IMR-90 (cell line): Measurements from ENCODE around the gene GCK. TPM values are rescaled to one million over a fixed set of nuclear protein-coding genes. Genes with fewer than 3 reads are reported as not detected.

ENCODE experiments used
- ATAC-seq: fragments of 200-7000 bp; cut with Tn5 transposase; 2 replicates; pipeline ENCODE4 v1.9.1; 2020; ENCODE audit warnings: low read depth, mild to moderate bottlenecking, moderate library complexity
- BruUV-seq: library from RNA; stranded (reverse); fragments of 400-500 nt; replicated peaks from 2 replicates; lab custom pipeline; 2021; lab: Mats Ljungman, UMichigan
- CTCF ChIA-PET: fragments of 300-600 bp; formaldehyde crosslinking; extraction: SDS; loops from one replicate; lab custom pipeline; 2021; ENCODE audit warnings: antibody characterized with exemption; lab: Yijun Ruan, JAX
- POLR2A ChIA-PET: fragments of 300-600 bp; sonication (Branson Sonifier 250); formaldehyde crosslinking; loops from one replicate; lab custom pipeline; 2022; ENCODE audit warnings: antibody characterized with exemption; ENCODE audit not compliant: unreplicated experiment; lab: Charles Lee
- DNase-seq: peaks from one replicate; pipeline ENCODE4 v3.0.0; 2013
- H2AFZ ChIP-seq: replicated peaks from 2 replicates; pipeline ENCODE3; 2013; ENCODE audit warnings: low read length, mild to moderate bottlenecking; ENCODE audit not compliant: poor library complexity
- H2AK5ac ChIP-seq: 2 replicates; pipeline ENCODE4 v1.6.1; 2013; ENCODE audit warnings: low read depth, low read length, inconsistent platforms
- H2AK9ac ChIP-seq: replicated peaks from 2 replicates; pipeline ENCODE3; 2013; ENCODE audit warnings: mild to moderate bottlenecking, low read depth, low read length, moderate library complexity; ENCODE audit not compliant: poor library complexity
- H2BK120ac ChIP-seq: 2 replicates; pipeline ENCODE4 v1.6.1; 2013; ENCODE audit warnings: low read depth, low read length, inconsistent platforms
- H2BK15ac ChIP-seq: 3 replicates; pipeline ENCODE4 v1.6.1; 2013; ENCODE audit warnings: low read depth, low read length, inconsistent platforms
- H2BK20ac ChIP-seq: 2 replicates; pipeline ENCODE4 v1.6.1; 2013; ENCODE audit warnings: low read depth, mild to moderate bottlenecking, inconsistent platforms, low read length, moderate library complexity
- H2BK5ac ChIP-seq: 2 replicates; pipeline ENCODE4 v1.6.1; 2013; ENCODE audit warnings: mild to moderate bottlenecking, low read depth, low read length, inconsistent platforms; ENCODE audit not compliant: poor library complexity, severe bottlenecking
- H3K14ac ChIP-seq: replicated peaks from 2 replicates; pipeline ENCODE4 v1.6.1; 2013; ENCODE audit warnings: low read depth, low read length, inconsistent platforms
- H3K18ac ChIP-seq: 2 replicates; pipeline ENCODE4 v1.6.1; 2013; ENCODE audit warnings: low read depth, low read length, control low read depth
- H3K23ac ChIP-seq: 2 replicates; pipeline ENCODE4 v1.6.1; 2013; ENCODE audit warnings: low read depth, low read length, inconsistent platforms
- H3K27ac ChIP-seq: 2 replicates; pipeline ENCODE4 v1.5.1; 2013; ENCODE audit warnings: mild to moderate bottlenecking, control low read depth, low read length; ENCODE audit not compliant: insufficient read depth
- H3K27me3 ChIP-seq: 2 replicates; pipeline ENCODE4 v1.6.1; 2013; ENCODE audit warnings: low read length; ENCODE audit not compliant: control insufficient read depth, insufficient read depth
- H3K36me3 ChIP-seq: 2 replicates; pipeline ENCODE4 v1.6.1; 2013; ENCODE audit warnings: low read length, mixed read lengths; ENCODE audit not compliant: control insufficient read depth, insufficient read depth
- H3K4ac ChIP-seq: 2 replicates; pipeline ENCODE4 v1.6.1; 2013; ENCODE audit warnings: low read depth, low read length, inconsistent platforms
- H3K4me1 ChIP-seq: 2 replicates; pipeline ENCODE4 v1.6.1; 2013; ENCODE audit warnings: low read length, mixed read lengths; ENCODE audit not compliant: control insufficient read depth, insufficient read depth
- H3K4me2 ChIP-seq: 2 replicates; pipeline ENCODE4 v1.6.1; 2013; ENCODE audit warnings: low read depth, mild to moderate bottlenecking, control low read depth, low read length, moderate library complexity
- H3K4me3 ChIP-seq: 2 replicates; pipeline ENCODE4 v1.5.1; 2013; ENCODE audit warnings: low read depth, mild to moderate bottlenecking, control low read depth, low read length, moderate library complexity; ENCODE audit not compliant: insufficient read depth
- H3K56ac ChIP-seq: 2 replicates; pipeline ENCODE4 v1.6.1; 2013; ENCODE audit warnings: low read length, inconsistent platforms; ENCODE audit not compliant: insufficient read depth; ENCODE audit errors: extremely low read depth
- H3K79me1 ChIP-seq, 2 experiments: 2 replicates each; pipeline ENCODE4 v1.6.1; 2013; ENCODE audit warnings: low read length in 2 of 2, inconsistent platforms in 1 of 2, low read depth in 1 of 2
- H3K9ac ChIP-seq: 2 replicates; pipeline ENCODE4 v1.6.1; 2013; ENCODE audit warnings: low read depth, low read length, control low read depth
- H3K9me1 ChIP-seq: 2 replicates; pipeline ENCODE4 v1.6.1; 2013; ENCODE audit warnings: low read length, inconsistent platforms; ENCODE audit not compliant: insufficient read depth
- H3K9me3 ChIP-seq: 2 replicates; pipeline ENCODE4 v1.6.1; 2013; ENCODE audit warnings: low read length; ENCODE audit not compliant: control insufficient read depth, insufficient read depth
- H4K20me1 ChIP-seq: 2 replicates; pipeline ENCODE4 v1.6.1; 2013; ENCODE audit warnings: low read length, inconsistent platforms; ENCODE audit not compliant: insufficient read depth
- H4K5ac ChIP-seq: 2 replicates; pipeline ENCODE4 v1.6.1; 2013; ENCODE audit warnings: mild to moderate bottlenecking, low read depth, low read length, control low read depth
- H4K8ac ChIP-seq, 2 experiments: 2 replicates each; pipeline ENCODE4 v1.6.1; 2013; ENCODE audit warnings: low read depth in 2 of 2, low read length in 2 of 2, control low read depth in 1 of 2, inconsistent platforms in 1 of 2
- H4K91ac ChIP-seq: 2 replicates; pipeline ENCODE4 v1.6.1; 2013; ENCODE audit warnings: low read depth, low read length, inconsistent platforms; ENCODE audit not compliant: insufficient read depth
- BHLHE40 ChIP-seq: fragments of 150-350 bp; IDR thresholded peaks from 2 replicates; pipeline ENCODE4 v1.6.1; 2016; ENCODE audit warnings: mild to moderate bottlenecking, low read depth, low read length
- CEBPB ChIP-seq: IDR thresholded peaks from 2 replicates; pipeline ENCODE4 v1.6.1; 2012; ENCODE audit warnings: low read depth, low read length, improper control_type of control experiment
- CHD1 ChIP-seq: IDR thresholded peaks from 2 replicates; pipeline ENCODE4 v1.6.1; 2012; ENCODE audit warnings: low read depth, low read length, improper control_type of control experiment
- CTCF ChIP-seq: conservative IDR thresholded peaks from 2 replicates; pipeline ENCODE4 v1.5.1; 2012; ENCODE audit warnings: mild to moderate bottlenecking, low read depth, low read length, improper control_type of control experiment
- ELK1 ChIP-seq: fragments of 150-350 bp; IDR thresholded peaks from 2 replicates; pipeline ENCODE4 v1.6.1; 2016; ENCODE audit warnings: low read depth, mild to moderate bottlenecking, low read length, moderate library complexity, borderline replicate concordance
- MAFK ChIP-seq: IDR thresholded peaks from 2 replicates; pipeline ENCODE4 v1.6.1; 2012; ENCODE audit warnings: low read depth, low read length, improper control_type of control experiment
- MAZ ChIP-seq: IDR thresholded peaks from 2 replicates; pipeline ENCODE4 v1.6.1; 2012; ENCODE audit warnings: low read depth, mild to moderate bottlenecking, low read length, improper control_type of control experiment, moderate library complexity, borderline replicate concordance
- MXI1 ChIP-seq: IDR thresholded peaks from 2 replicates; pipeline ENCODE4 v1.6.1; 2012; ENCODE audit warnings: low read depth, mild to moderate bottlenecking, low read length, moderate library complexity, borderline replicate concordance
- NFE2L2 ChIP-seq: fragments of 150-350 bp; IDR thresholded peaks from 2 replicates; pipeline ENCODE4 v1.6.1; 2016; ENCODE audit warnings: low read depth, mild to moderate bottlenecking, low read length
- POLR2A ChIP-seq: IDR thresholded peaks from 2 replicates; pipeline ENCODE4 v1.6.1; 2012; ENCODE audit warnings: mild to moderate bottlenecking, low read depth, low read length
- RAD21 ChIP-seq: IDR thresholded peaks from 2 replicates; pipeline ENCODE4 v1.6.1; 2012; ENCODE audit warnings: low read length, improper control_type of control experiment
- RFX5 ChIP-seq: IDR thresholded peaks from 2 replicates; pipeline ENCODE4 v1.8.0; 2012; ENCODE audit warnings: low read depth, mild to moderate bottlenecking, low read length, moderate library complexity
- SMC3 ChIP-seq: fragments of 150-350 bp; IDR thresholded peaks from 2 replicates; pipeline ENCODE4 v1.6.1; 2016; ENCODE audit warnings: low read depth, mild to moderate bottlenecking, antibody characterized with exemption, low read length, moderate library complexity
- USF2 ChIP-seq: fragments of 150-350 bp; IDR thresholded peaks from 2 replicates; pipeline ENCODE4 v1.6.1; 2017; ENCODE audit warnings: mild to moderate bottlenecking, antibody characterized with exemption, low read length, low read depth
- whole genome bisulfite sequencing, 2 experiments: methylation state at CpG; one replicate each; pipeline versions ENCODE4 v1.1.5 to v1.1.7; 2013; ENCODE audit warnings: missing lambda C conversion rate in 2 of 2; ENCODE audit not compliant: insufficient read length in 1 of 2; ENCODE audit errors: extremely low coverage in 2 of 2; 5-methylcytosine and 5-hydroxymethylcytosine counted together
- dilution Hi-C: fragments of 300-500 bp; cut with HindIII; formaldehyde crosslinking; loops from one replicate; pipeline ENCODE4 v1.14.3; 2018; ENCODE audit warnings: low sequenced_read_pairs; ENCODE audit not compliant: unreplicated experiment
- in situ Hi-C: fragments of 300-500 bp; cut with MboI; formaldehyde crosslinking; loops from 3 replicates; pipeline ENCODE4 v1.14.3; 2019; ENCODE audit warnings: low sequenced_read_pairs, inconsistent platforms, mixed read lengths
- intact Hi-C: fragments of 100-400 bp; cut with micrococcal nuclease; formaldehyde crosslinking; loops from 2 replicates; pipeline ENCODE4 v1.10.0; 2022
- polyA plus RNA-seq, 3 experiments: library from polyadenylated mRNA; depleted of rRNA; stranded (reverse); fragments of >200 nt; gene quantifications; 2 replicates each; pipeline ENCODE4 v1.2.3, GENCODE V29; 2012; ENCODE audit warnings: low replicate concordance in 1 of 3
- total RNA-seq: library from RNA; depleted of rRNA; stranded (reverse); fragments of >200 nt; gene quantifications from 2 replicates; pipeline ENCODE4 v1.2.3, GENCODE V29; 2012

The GCK gene
- total and polyA plus RNA-seq, 2 of the 4 experiments (the other 2 are of a cell fraction), result 0.14 to 0.18 TPM

- in situ Hi-C loops (no loop called here), intact Hi-C loops (no loop called here), dilution Hi-C loops (no loop called here)
- Histone ChIP-seq H3K18ac (peak within 1 kb of the TSS; percentile 43), H3K4ac (peak within 1 kb of the TSS; percentile 87), H2BK20ac (no peak within 1 kb of the TSS), H3K36me3 (peaks cover 13% of the 10 kb centered on the region), H4K8ac (peak within 1 kb of the TSS; percentile 85 to 97), H3K9me1 (peaks cover 7% of the 10 kb centered on the region), H3K23ac (peak within 1 kb of the TSS; percentile 90), H2BK15ac (no peak within 1 kb of the TSS), H3K9me3 (no peaks in the 10 kb centered on the region), H4K20me1 (peaks cover 31% of the 10 kb centered on the region), H3K4me2 (peak within 1 kb of the TSS; percentile 94), H2BK5ac (peak within 1 kb of the TSS; percentile 84), H3K79me1 (peaks cover 19 to 42% of the 10 kb centered on the region in 2 experiments), H2AK9ac (peak within 1 kb of the TSS; percentile 98), H3K4me3 (peak within 1 kb of the TSS; percentile 97), H3K14ac (peak within 1 kb of the TSS; percentile 92), H3K56ac (peak within 1 kb of the TSS; percentile 43; the same call in 1 of the 2 replicates), H3K4me1 (no peaks in the 10 kb centered on the region; the same call in 1 of the 2 replicates), H3K9ac (peak within 1 kb of the TSS; percentile 97), H2AK5ac (peak within 1 kb of the TSS; percentile 95), H4K91ac (peak within 1 kb of the TSS; percentile 93), H2BK120ac (no peak within 1 kb of the TSS), H4K5ac (peak within 1 kb of the TSS; percentile 82), H2AFZ (peak within 1 kb of the TSS; percentile 94), H3K27me3 (0 out of 2 replicates have a peak, but pooled peaks cover 2% of the 10 kb centered on the region), H3K27ac (peak within 1 kb of the TSS; percentile 94)
- WGBS, 2 experiments, result 0% methylated on average over 40 of the region's 58 CpGs; no CpG with 5 or more reads in 1 of the 2 experiments
- CTCF ChIA-PET, result no interaction called here
- ATAC-seq (peak; percentile 92), DNase-seq (peak; percentile 93)
- no TSS peak for BruUV-seq
- POLR2A ChIA-PET, result interaction anchor here (0.5 to 1.2 kb wide), 3 partner anchors 112 to 596 kb away, joined by 3 read pairs; no protein-coding TSS in a partner anchor
- no peak for TF ChIP-seq MAFK
- TF ChIP-seq POLR2A, result peak; percentile 88
- TF ChIP-seq CHD1, result no peak
- no peak; the same call in 1 of the 2 replicates for TF ChIP-seq BHLHE40
- no peak; the same call in 1 of the 2 replicates for TF ChIP-seq NFE2L2
- peak; percentile 75; the same call in 1 of the 2 replicates for TF ChIP-seq MXI1
- TF ChIP-seq RFX5, result no peak
- peak; percentile 61 for TF ChIP-seq CTCF
- peak; percentile 32 for TF ChIP-seq SMC3
- TF ChIP-seq ELK1, result no peak
- TF ChIP-seq RAD21, result peak; percentile 45
- TF ChIP-seq USF2, result no peak
- TF ChIP-seq MAZ, result peak; percentile 45; the same call in 1 of the 2 replicates
- no peak for TF ChIP-seq CEBPB
Observed at GRCh38 chr7:44200699-44201461, 11.6 kb upstream of the GCK start, which contains the start of gene YKT6. Gene YKT6 (plus strand): TSS chr7:44200978. CDS start chr7:44201136, 158 bp downstream.
